ENCODE measurements around the gene HASPIN.

HASPIN gene

GRCh38 chr17:3712811-3713463 lies 10.8 kb upstream of the HASPIN start:
- no peak overlapping the region for H3K4me3 ChIP-seq (ENCODE audit: low read depth, low read length)
- TF ChIP-seq, protein P1, sequence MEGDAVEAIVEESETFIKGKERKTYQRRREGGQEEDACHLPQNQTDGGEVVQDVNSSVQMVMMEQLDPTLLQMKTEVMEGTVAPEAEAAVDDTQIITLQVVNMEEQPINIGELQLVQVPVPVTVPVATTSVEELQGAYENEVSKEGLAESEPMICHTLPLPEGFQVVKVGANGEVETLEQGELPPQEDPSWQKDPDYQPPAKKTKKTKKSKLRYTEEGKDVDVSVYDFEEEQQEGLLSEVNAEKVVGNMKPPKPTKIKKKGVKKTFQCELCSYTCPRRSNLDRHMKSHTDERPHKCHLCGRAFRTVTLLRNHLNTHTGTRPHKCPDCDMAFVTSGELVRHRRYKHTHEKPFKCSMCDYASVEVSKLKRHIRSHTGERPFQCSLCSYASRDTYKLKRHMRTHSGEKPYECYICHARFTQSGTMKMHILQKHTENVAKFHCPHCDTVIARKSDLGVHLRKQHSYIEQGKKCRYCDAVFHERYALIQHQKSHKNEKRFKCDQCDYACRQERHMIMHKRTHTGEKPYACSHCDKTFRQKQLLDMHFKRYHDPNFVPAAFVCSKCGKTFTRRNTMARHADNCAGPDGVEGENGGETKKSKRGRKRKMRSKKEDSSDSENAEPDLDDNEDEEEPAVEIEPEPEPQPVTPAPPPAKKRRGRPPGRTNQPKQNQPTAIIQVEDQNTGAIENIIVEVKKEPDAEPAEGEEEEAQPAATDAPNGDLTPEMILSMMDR (IDR thresholded peaks at IDR 0.05; ENCODE audit: low read depth, low read length) = no peak

DNA sequence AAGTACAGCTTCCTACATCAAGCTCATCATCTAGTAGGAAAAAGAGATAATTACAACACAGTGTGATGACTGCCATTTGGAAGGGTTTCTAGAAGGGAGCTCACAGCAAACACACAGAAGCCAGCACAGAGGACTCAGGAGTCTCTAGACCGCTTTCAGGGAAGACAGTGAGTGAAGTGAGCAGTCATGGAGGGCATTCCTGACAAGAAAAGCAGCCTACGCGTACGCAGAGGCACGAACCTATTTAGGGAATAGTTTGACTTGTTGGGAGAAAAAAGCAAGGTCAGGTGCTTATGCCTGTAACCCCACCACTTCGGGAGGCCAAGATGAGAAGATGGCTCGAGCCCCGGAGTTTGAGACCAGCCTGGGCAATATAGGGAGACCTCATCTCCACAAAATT lies 8.4 kb upstream of the HASPIN start:
- TF ChIP-seq, protein P1 (IDR thresholded peaks at IDR 0.05; ENCODE audit: low read depth, low read length) = no peak
- no peak overlapping the region for H3K4me3 ChIP-seq (ENCODE audit: low read depth, low read length)

- H3K4me3 ChIP-seq (ENCODE audit: low read depth, low read length) = no peak overlapping the region
- TF ChIP-seq, protein P1 (IDR thresholded peaks at IDR 0.05; ENCODE audit: low read depth, low read length) = no peak
Measured at GRCh38 chr17:3718201-3718600, 5.5 kb upstream of the HASPIN start.

- TF ChIP-seq, protein P1 (IDR thresholded peaks at IDR 0.05; ENCODE audit: low read depth, low read length) = no peak
- H3K4me3 ChIP-seq (ENCODE audit: low read depth, low read length) = no peak overlapping the region
Measured at GRCh38 chr17:3719265-3719664, 4.4 kb upstream of the HASPIN start.

GRCh38 chr17:3722716-3723115 lies 987 bp upstream of the HASPIN start:
- TF ChIP-seq, protein P1 (IDR thresholded peaks at IDR 0.05; ENCODE audit: low read depth, low read length) = no peak
- peak overlapping the region; percentile 91 for H3K4me3 ChIP-seq (ENCODE audit: low read depth, low read length)

DNA sequence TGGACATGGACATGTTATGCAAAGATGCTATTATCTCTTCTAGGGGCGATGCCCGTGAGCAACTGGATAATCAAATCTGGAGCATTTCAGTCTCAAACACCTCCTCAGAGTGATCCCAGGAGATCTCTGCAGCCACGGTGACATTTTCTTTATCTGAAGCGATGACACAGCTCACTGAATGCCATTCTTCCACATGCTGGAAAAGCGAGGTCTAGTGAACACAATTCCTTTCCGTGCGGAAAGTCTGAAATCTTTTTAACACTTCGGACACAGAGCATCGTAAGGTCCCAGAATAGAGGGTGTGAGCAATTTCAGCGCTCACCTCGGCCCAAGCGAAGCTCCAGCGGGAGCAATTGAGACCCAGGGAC lies 531 bp upstream of the HASPIN start:
- peak overlapping the region; percentile 91 for H3K4me3 ChIP-seq (ENCODE audit: low read depth, low read length)
- TF ChIP-seq, protein P1 (IDR thresholded peaks at IDR 0.05; ENCODE audit: low read depth, low read length) = no peak

DNA sequence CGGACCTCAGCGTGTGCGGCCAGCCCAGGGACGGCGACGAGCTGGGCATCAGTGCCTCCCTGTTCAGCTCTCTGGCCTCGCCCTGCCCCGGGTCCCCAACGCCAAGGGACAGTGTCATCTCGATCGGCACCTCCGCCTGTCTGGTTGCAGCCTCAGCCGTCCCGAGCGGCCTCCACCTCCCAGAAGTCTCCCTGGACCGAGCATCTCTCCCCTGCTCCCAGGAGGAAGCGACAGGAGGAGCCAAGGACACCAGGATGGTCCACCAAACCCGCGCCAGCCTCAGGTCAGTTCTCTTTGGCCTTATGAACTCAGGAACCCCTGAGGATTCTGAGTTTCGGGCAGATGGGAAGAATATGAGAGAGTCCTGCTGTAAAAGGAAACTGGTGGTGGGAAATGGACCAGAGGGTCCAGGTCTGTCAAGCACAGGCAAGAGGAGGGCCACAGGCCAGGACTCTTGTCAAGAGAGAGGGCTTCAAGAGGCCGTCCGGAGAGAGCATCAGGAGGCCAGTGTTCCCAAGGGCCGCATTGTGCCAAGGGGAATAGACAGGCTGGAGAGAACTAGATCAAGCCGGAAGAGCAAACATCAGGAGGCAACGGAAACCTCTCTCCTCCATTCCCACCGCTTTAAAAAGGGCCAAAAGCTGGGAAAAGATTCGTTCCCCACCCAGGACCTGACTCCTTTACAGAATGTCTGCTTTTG lies 825 bp downstream of the HASPIN start:
- H3K4me3 ChIP-seq (ENCODE audit: low read depth, low read length) = peak overlapping the region; percentile 91
- TF ChIP-seq, protein P1 (IDR thresholded peaks at IDR 0.05; ENCODE audit: low read depth, low read length) = no peak

Data from WI38 (cell line).